AG10803 (cell line): ENCODE results near the gene LUC7L3.

ENCODE experiments used
- DNase-seq: peaks from one replicate; pipeline ENCODE4 v3.0.0; 2010; ENCODE audit warnings: low read depth
- H3K4me3 ChIP-seq: 2 replicates; pipeline ENCODE4 v1.5.1; 2011; ENCODE audit warnings: mild to moderate bottlenecking, low read length, control low read depth
- CTCF ChIP-seq: conservative IDR thresholded peaks from 2 replicates; pipeline ENCODE4 v1.5.1; 2011; ENCODE audit warnings: mild to moderate bottlenecking, low read length, control low read depth, inconsistent platforms

The LUC7L3 gene

GRCh38 chr17:50692448-50693035, 26.9 kb upstream of the LUC7L3 start:
- TF ChIP-seq CTCF = no peak
- no peak overlapping the region for H3K4me3 ChIP-seq
- DNase-seq = no peak

GRCh38 chr17:50693036-50693682, 26.2 kb upstream of the LUC7L3 start:
- no peak for TF ChIP-seq CTCF
- DNase-seq = peak; percentile 42
- H3K4me3 ChIP-seq = no peak overlapping the region

GRCh38 chr17:50696365-50696879, 23.0 kb upstream of the LUC7L3 start:
- DNase-seq = no peak
- no peak for TF ChIP-seq CTCF
- no peak overlapping the region for H3K4me3 ChIP-seq

GRCh38 chr17:50697062-50697461, 22.3 kb upstream of the LUC7L3 start:
- no peak for DNase-seq
- TF ChIP-seq CTCF = no peak
- no peak overlapping the region for H3K4me3 ChIP-seq

GRCh38 chr17:50697663-50698272, 21.6 kb upstream of the LUC7L3 start:
- no peak for TF ChIP-seq CTCF
- no peak overlapping the region for H3K4me3 ChIP-seq
- DNase-seq = no peak

GRCh38 chr17:50699410-50699809, 20.0 kb upstream of the LUC7L3 start:
- no peak for DNase-seq
- TF ChIP-seq CTCF = no peak
- no peak overlapping the region for H3K4me3 ChIP-seq

- H3K4me3 ChIP-seq = no peak overlapping the region
- no peak for TF ChIP-seq CTCF
- no peak for DNase-seq
These were observed 16.2 kb upstream of the LUC7L3 start for GRCh38 chr17:50703162-50703561.
